Endothelial cell of umbilical vein (primary cell): ENCODE results near the gene PPP4R4. TPM values are rescaled to one million over a fixed set of nuclear protein-coding genes. Genes with fewer than 3 reads are reported as not detected.

Experiments used
- BruUV-seq: library from RNA; stranded (reverse); fragments of 400-500 nt; replicated peaks from 2 replicates; lab custom pipeline; 2021; lab: Mats Ljungman, UMichigan
- CTCF ChIA-PET: fragments of 300-600, 350-600 bp; sonication (Branson Sonifier 250); formaldehyde crosslinking; loops from one replicate; lab custom pipeline; 2021; ENCODE audit warnings: antibody characterized with exemption, inconsistent platforms; lab: Charles Lee
- POLR2A ChIA-PET: fragments of 300-600, 350-600 bp; sonication (Branson Sonifier 250); formaldehyde crosslinking; loops from one replicate; lab custom pipeline; 2021; ENCODE audit warnings: antibody characterized with exemption, inconsistent platforms; lab: Charles Lee
- DNase-seq: peaks from one replicate; pipeline ENCODE4 v3.0.0-alpha.2; 2011; ENCODE audit warnings: low read depth, low spot score
- FAIRE-seq: peaks from 2 replicates; lab custom pipeline; 2011; peaks lifted over from hg19 to GRCh38; lab: Jason Lieb, UNC
- H2AFZ ChIP-seq: 2 replicates; pipeline ENCODE4 v1.6.0; 2012; ENCODE audit warnings: low read depth, low read length, control low read depth, inconsistent platforms
- H3K27ac ChIP-seq: 2 replicates; pipeline ENCODE4 v1.5.1; 2011; ENCODE audit warnings: low read depth, mild to moderate bottlenecking, control low read depth, low read length, moderate library complexity; ENCODE audit not compliant: insufficient read depth
- H3K27me3 ChIP-seq, 2 experiments: 2 replicates each; pipeline versions ENCODE4 v1.6.0 to v1.6.1; 2011; ENCODE audit warnings: low read length in 2 of 2, mixed read lengths in 1 of 2; ENCODE audit not compliant: control insufficient read depth in 2 of 2, insufficient read depth in 2 of 2
- H3K36me3 ChIP-seq, 2 experiments: 2 replicates in 1 of 2; 3 replicates in 1 of 2; pipeline ENCODE4 v1.5.1; 2011; ENCODE audit warnings: low read length in 2 of 2, mild to moderate bottlenecking in 1 of 2, moderate library complexity in 1 of 2; ENCODE audit not compliant: control insufficient read depth in 2 of 2, insufficient read depth in 2 of 2; ENCODE audit errors: extremely low read depth in 1 of 2
- H3K4me1 ChIP-seq: 3 replicates; pipeline ENCODE4 v1.5.1; 2011; ENCODE audit warnings: mild to moderate bottlenecking, low read length; ENCODE audit not compliant: control insufficient read depth, insufficient read depth; ENCODE audit errors: extremely low read depth
- H3K4me2 ChIP-seq: 2 replicates; pipeline ENCODE4 v1.6.1; 2011; ENCODE audit warnings: low read length, control low read depth, mixed read lengths; ENCODE audit not compliant: insufficient read depth
- H3K4me3 ChIP-seq, 3 experiments: fragments of 200-600 bp in 1 of 3; sonication (generic), shearing (Covaris generic) in 1 of 3; replicated peaks in 1 of 3; 2 replicates each; pipeline ENCODE4 v1.5.1; 2011 to 2016; ENCODE audit warnings: control low read depth in 3 of 3, low read length in 3 of 3, mild to moderate bottlenecking in 2 of 3, inconsistent platforms in 1 of 3, low read depth in 1 of 3, moderate library complexity in 1 of 3; ENCODE audit not compliant: insufficient read depth in 1 of 3
- H3K79me2 ChIP-seq: 2 replicates; pipeline ENCODE4 v1.6.0; 2012; ENCODE audit warnings: low read length, inconsistent platforms; ENCODE audit not compliant: control insufficient read depth, insufficient read depth
- H3K9ac ChIP-seq: replicated peaks from 2 replicates; pipeline ENCODE3; 2011; ENCODE audit warnings: low read length, control low read depth; ENCODE audit not compliant: insufficient read depth; ENCODE audit errors: extremely low read depth
- H3K9me1 ChIP-seq: replicated peaks from 3 replicates; pipeline ENCODE4 v1.6.0; 2011; ENCODE audit warnings: mild to moderate bottlenecking, low read length; ENCODE audit not compliant: control insufficient read depth, insufficient read depth; ENCODE audit errors: extremely low read depth
- H3K9me3 ChIP-seq: replicated peaks from 2 replicates; pipeline ENCODE4 v1.5.1; 2012; ENCODE audit warnings: low read length, inconsistent platforms; ENCODE audit not compliant: control insufficient read depth, insufficient read depth
- H4K20me1 ChIP-seq: replicated peaks from 2 replicates; pipeline ENCODE3; 2011; ENCODE audit warnings: mild to moderate bottlenecking, low read length; ENCODE audit not compliant: control insufficient read depth, insufficient read depth; ENCODE audit errors: extremely low read depth
- CTCF ChIP-seq, 2 donors: IDR thresholded peaks; 1 replicate in 1 of 2; 2 replicates in 1 of 2; pipeline ENCODE4 v1.5.1; 2011; ENCODE audit warnings: low read length in 2 of 2, mild to moderate bottlenecking in 2 of 2, moderate library complexity in 2 of 2, control low read depth in 1 of 2, inconsistent platforms in 1 of 2, low read depth in 1 of 2; ENCODE audit not compliant: insufficient read depth in 1 of 2; ENCODE audit errors: extremely low read depth in 1 of 2
- EZH2 ChIP-seq: IDR thresholded peaks from 2 replicates; pipeline ENCODE4 v1.6.1; 2012; ENCODE audit warnings: borderline replicate concordance, low read depth, mild to moderate bottlenecking, moderate library complexity, low read length, inconsistent platforms; ENCODE audit not compliant: severe bottlenecking
- FOS ChIP-seq: IDR thresholded peaks from 2 replicates; pipeline ENCODE4 v1.6.1; 2011; ENCODE audit warnings: mild to moderate bottlenecking, low read length, moderate library complexity, borderline replicate concordance; ENCODE audit not compliant: insufficient read depth
- GATA2 ChIP-seq: IDR thresholded peaks from 2 replicates; pipeline ENCODE4 v1.7.0; 2011; ENCODE audit warnings: low read depth, mild to moderate bottlenecking, moderate library complexity, mixed read lengths, low read length; ENCODE audit not compliant: insufficient read length, insufficient read depth
- JUN ChIP-seq: IDR thresholded peaks from 2 replicates; pipeline ENCODE4 v1.6.1; 2011; ENCODE audit warnings: borderline replicate concordance, low read depth; ENCODE audit not compliant: insufficient read length, insufficient read depth
- MYC ChIP-seq: IDR thresholded peaks from one replicate; pipeline ENCODE4 v1.6.1; 2011; ENCODE audit warnings: mild to moderate bottlenecking, low read depth, low read length
- dilution Hi-C: fragments of 300-500 bp; cut with MboI; formaldehyde crosslinking; loops from one replicate; pipeline ENCODE4 v1.15.0; 2019; ENCODE audit warnings: low sequenced_read_pairs; ENCODE audit not compliant: extremely low pct_ligation_motif_present
- intact Hi-C: fragments of 100-400 bp; cut with micrococcal nuclease; formaldehyde crosslinking; loops from one replicate; pipeline ENCODE4 v1.10.0; 2022
- polyA plus RNA-seq, 4 experiments: library from polyadenylated mRNA; depleted of rRNA in 3 of 4; stranded (reverse) in 3 of 4; unstranded in 1 of 4; fragments of >200 nt; gene quantifications; 2 replicates each; pipeline versions ENCODE4 v1.2.1 to v1.2.3, GENCODE V29; 2011 to 2012; ENCODE audit warnings: missing spikeins in 1 of 4
- total RNA-seq: library from RNA; stranded (reverse); gene quantifications from 2 replicates; pipeline ENCODE4 v1.2.3, GENCODE V29; 2021

The PPP4R4 gene
- total and polyA plus RNA-seq, 2 donors (not counting 3 experiments of a cell fraction or from before 2014, with no cell fraction given), result not detected

GRCh38 chr14:94165744-94166143, 8.4 kb upstream of the PPP4R4 start:
- intact Hi-C loops, result no loop called here
- no peak overlapping the region for H2AFZ ChIP-seq
- H3K27me3 ChIP-seq, result peaks cover 6 to 8% of the 10 kb centered on the region in 2 experiments
- TF ChIP-seq GATA2 (no peak), EZH2 (no peak), JUN (no peak), FOS (no peak), MYC (no peak)
- H3K27ac ChIP-seq, result no peak overlapping the region
- ChIA-PET POLR2A (no interaction called here), CTCF (no interaction called here)
- no peaks in the 10 kb centered on the region for H4K20me1 ChIP-seq
- no peak overlapping the region for H3K9ac ChIP-seq
- no peak overlapping the region for H3K4me2 ChIP-seq
- dilution Hi-C loops, result no loop called here
- FAIRE-seq, result no peak
- H3K9me3 ChIP-seq, result no peaks in the 10 kb centered on the region
- BruUV-seq, result no TSS peak
- no peak for DNase-seq
- no peaks in the 10 kb centered on the region for H3K4me1 ChIP-seq
- H3K79me2 ChIP-seq, result no peaks in the 10 kb centered on the region
- no peaks in the 10 kb centered on the region for H3K36me3 ChIP-seq
- no peaks in the 10 kb centered on the region for H3K9me1 ChIP-seq
- no peak overlapping the region for H3K4me3 ChIP-seq

DNA sequence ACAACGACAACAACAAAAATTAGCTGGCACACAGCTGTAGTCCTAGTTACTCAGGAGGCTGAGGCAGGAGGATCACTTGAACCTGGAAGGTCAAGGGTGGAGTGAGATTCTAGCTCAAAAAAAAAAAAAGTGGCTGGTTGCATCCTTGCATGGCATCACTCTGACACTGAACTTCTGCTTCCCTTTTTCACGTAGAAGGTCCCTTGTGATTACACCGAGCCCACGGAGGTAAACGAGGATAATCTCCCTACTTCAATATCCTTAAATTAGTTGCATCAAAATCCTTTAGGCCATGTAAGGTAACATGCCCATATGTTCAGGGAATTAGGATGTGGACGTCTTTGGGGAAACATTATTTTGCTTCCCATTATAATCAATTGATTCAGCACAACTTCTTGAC, 4.0 kb upstream of the PPP4R4 start:
- TF ChIP-seq GATA2, result no peak
- TF ChIP-seq JUN, result no peak
- no peak for TF ChIP-seq CTCF (IDR thresholded peaks at IDR 0.05; ENCODE audit: extremely low read depth in 1 of 2, insufficient read depth in 1 of 2, low read depth in 1 of 2, low read length in 2 of 2)
- H3K36me3 ChIP-seq, result no peaks in the 10 kb centered on the region
- FAIRE-seq, result no peak
- no peaks in the 10 kb centered on the region for H4K20me1 ChIP-seq
- no TSS peak for BruUV-seq
- no peak overlapping the region for H2AFZ ChIP-seq
- peaks cover 3% of the 10 kb centered on the region for H3K4me1 ChIP-seq
- no peak overlapping the region for H3K27ac ChIP-seq
- no peak overlapping the region for H3K4me3 ChIP-seq
- intact Hi-C loops, result loop anchor here (5.0 kb wide), 1 partner anchor 88 kb away; the partner anchor contains the start of genes DDX24 and IFI27L1
- dilution Hi-C loops, result no loop called here
- no peaks in the 10 kb centered on the region for H3K9me1 ChIP-seq
- no peaks in the 10 kb centered on the region for H3K9me3 ChIP-seq
- no peaks in the 10 kb centered on the region for H3K79me2 ChIP-seq
- ChIA-PET CTCF (interaction anchor here (1.2 to 3.6 kb wide), 2 partner anchors 10 to 34 kb away, joined by 3 to 16 read pairs; no protein-coding TSS in a partner anchor), POLR2A (no interaction called here)
- H3K4me2 ChIP-seq, result no peak overlapping the region
- H3K9ac ChIP-seq, result no peak overlapping the region
- DNase-seq, result no peak
- H3K27me3 ChIP-seq, result peaks cover 7 to 24% of the 10 kb centered on the region in 2 experiments
